HEK293 (cell line): ENCODE data around the gene SLC25A45.

ENCODE experiments used
- CTCF ChIA-PET: fragments of 350-600 bp; formaldehyde crosslinking; extraction: SDS; loops from one replicate; lab custom pipeline; 2021; ENCODE audit warnings: antibody characterized with exemption; lab: Yijun Ruan, JAX
- POLR2A ChIA-PET: fragments of 300-600 bp; formaldehyde crosslinking; extraction: SDS; loops from one replicate; lab custom pipeline; 2020; ENCODE audit warnings: antibody characterized with exemption, inconsistent platforms; lab: Yijun Ruan, JAX
- H3K27ac ChIP-seq: fragments of 200-500 bp; sonication (Bioruptor generic); 2 replicates; pipeline ENCODE4 v1.5.1; 2014; ENCODE audit warnings: low read depth, low read length, control low read depth, inconsistent platforms; ENCODE audit errors: extremely low read depth
- H3K36me3 ChIP-seq, 2 experiments: fragments of 200-500 bp in 1 of 2; sonication (Bioruptor generic) in 1 of 2; 1 replicate in 1 of 2; 2 replicates in 1 of 2; pipeline ENCODE4 v1.5.1; 2014 to 2017; ENCODE audit warnings: inconsistent platforms in 2 of 2, low read length in 2 of 2; ENCODE audit not compliant: control insufficient read depth in 2 of 2, insufficient read depth in 1 of 2
- H3K4me1 ChIP-seq: fragments of 200-500 bp; sonication (Bioruptor generic); 2 replicates; pipeline ENCODE4 v1.5.1; 2014; ENCODE audit warnings: mild to moderate bottlenecking, low read length, inconsistent platforms; ENCODE audit not compliant: control insufficient read depth, insufficient read depth
- H3K4me3 ChIP-seq: 2 replicates; pipeline ENCODE4 v1.5.1; 2011; ENCODE audit warnings: low read depth, mild to moderate bottlenecking, control low read depth, low read length, moderate library complexity
- H3K9me3 ChIP-seq: fragments of 200-500 bp; sonication (Bioruptor generic); 2 replicates; pipeline ENCODE4 v1.5.1; 2014; ENCODE audit warnings: low read depth, low read length, inconsistent platforms; ENCODE audit not compliant: control insufficient read depth, insufficient read depth
- ATF2 ChIP-seq: fragments of 450-650 bp; formaldehyde crosslinking; IDR thresholded peaks from 2 replicates; pipeline ENCODE4 v1.5.1; 2016; ENCODE audit warnings: missing biosample characterization, missing genetic modification characterization, low read depth
- GLIS1 ChIP-seq: fragments of 450-650 bp; formaldehyde crosslinking; IDR thresholded peaks from 2 replicates; pipeline ENCODE4 v1.5.1; 2016; ENCODE audit warnings: missing biosample characterization, missing genetic modification characterization
- HOXD13 ChIP-seq: sonication (generic); formaldehyde crosslinking; IDR thresholded peaks from 2 replicates; pipeline ENCODE4 v1.8.0; 2022; ENCODE audit warnings: missing genetic modification reagents, borderline replicate concordance
- KLF16 ChIP-seq: fragments of 450-650 bp; formaldehyde crosslinking; IDR thresholded peaks from 2 replicates; pipeline ENCODE4 v1.5.1; 2017; ENCODE audit warnings: missing biosample characterization, missing genetic modification characterization
- MZF1 ChIP-seq: fragments of 450-650 bp; formaldehyde crosslinking; IDR thresholded peaks from 2 replicates; pipeline ENCODE4 v1.5.1; 2017; ENCODE audit warnings: missing biosample characterization, missing genetic modification characterization, borderline replicate concordance
- SP2 ChIP-seq: fragments of 450-650 bp; formaldehyde crosslinking; IDR thresholded peaks from 2 replicates; pipeline ENCODE4 v1.5.1; 2016; ENCODE audit warnings: missing biosample characterization, missing genetic modification characterization
- SP7 ChIP-seq: fragments of 450-650 bp; formaldehyde crosslinking; IDR thresholded peaks from 2 replicates; pipeline ENCODE4 v1.5.1; 2016; ENCODE audit warnings: missing biosample characterization, missing genetic modification characterization
- ZBTB17 ChIP-seq: fragments of 450-650 bp; formaldehyde crosslinking; IDR thresholded peaks from 2 replicates; pipeline ENCODE4 v1.5.1; 2016; ENCODE audit warnings: missing biosample characterization, missing genetic modification characterization
- ZBTB44 ChIP-seq: fragments of 450-650 bp; IDR thresholded peaks from 2 replicates; pipeline ENCODE4 v1.5.1; 2018; ENCODE audit warnings: missing biosample characterization, mild to moderate bottlenecking, missing genetic modification characterization
- ZBTB7A ChIP-seq: fragments of 450-650 bp; formaldehyde crosslinking; IDR thresholded peaks from 2 replicates; pipeline ENCODE4 v1.5.1; 2016; ENCODE audit warnings: low read depth, missing biosample characterization, missing genetic modification characterization
- ZIC2 ChIP-seq: fragments of 450-650 bp; formaldehyde crosslinking; IDR thresholded peaks from 2 replicates; pipeline ENCODE4 v1.5.1; 2016; ENCODE audit warnings: missing biosample characterization, missing genetic modification characterization
- ZNF121 ChIP-seq: fragments of 450-650 bp; formaldehyde crosslinking; IDR thresholded peaks from 2 replicates; pipeline ENCODE4 v1.5.1; 2016; ENCODE audit warnings: missing biosample characterization, missing genetic modification characterization
- ZNF18 ChIP-seq: fragments of 450-650 bp; formaldehyde crosslinking; IDR thresholded peaks from 2 replicates; pipeline ENCODE4 v1.5.1; 2016; ENCODE audit warnings: missing biosample characterization, missing genetic modification characterization
- ZNF19 ChIP-seq: fragments of 450-650 bp; formaldehyde crosslinking; IDR thresholded peaks from 2 replicates; pipeline ENCODE4; 2016; ENCODE audit warnings: missing biosample characterization, missing genetic modification characterization, low read depth
- ZNF239 ChIP-seq: fragments of 450-650 bp; formaldehyde crosslinking; IDR thresholded peaks from 2 replicates; pipeline ENCODE4 v1.5.1; 2016; ENCODE audit warnings: missing biosample characterization, missing genetic modification characterization
- ZNF366 ChIP-seq: fragments of 450-650 bp; formaldehyde crosslinking; conservative IDR thresholded peaks from 2 replicates; pipeline ENCODE4 v1.5.1; 2016; ENCODE audit warnings: missing biosample characterization, missing genetic modification characterization
- ZNF394 ChIP-seq: fragments of 450-650 bp; formaldehyde crosslinking; IDR thresholded peaks from 2 replicates; pipeline ENCODE4 v1.5.1; 2016; ENCODE audit warnings: missing biosample characterization, missing genetic modification characterization, mild to moderate bottlenecking, moderate library complexity, borderline replicate concordance
- ZNF404 ChIP-seq: fragments of 450-650 bp; formaldehyde crosslinking; IDR thresholded peaks from 2 replicates; pipeline ENCODE4 v1.5.1; 2017; ENCODE audit warnings: missing biosample characterization, missing genetic modification characterization
- ZNF501 ChIP-seq: fragments of 450-650 bp; formaldehyde crosslinking; IDR thresholded peaks from 2 replicates; pipeline ENCODE4 v1.5.1; 2016; ENCODE audit warnings: missing biosample characterization, missing genetic modification characterization
- ZNF571 ChIP-seq: fragments of 450-650 bp; formaldehyde crosslinking; IDR thresholded peaks from 2 replicates; pipeline ENCODE4 v1.5.0; 2017; ENCODE audit warnings: missing biosample characterization, missing genetic modification characterization
- ZNF580 ChIP-seq: fragments of 450-650 bp; formaldehyde crosslinking; IDR thresholded peaks from 2 replicates; pipeline ENCODE4 v1.5.1; 2016; ENCODE audit warnings: missing biosample characterization, missing genetic modification characterization
- ZNF621 ChIP-seq: fragments of 450-650 bp; formaldehyde crosslinking; IDR thresholded peaks from 2 replicates; pipeline ENCODE4 v1.5.1; 2017; ENCODE audit warnings: missing biosample characterization, missing genetic modification characterization
- ZNF623 ChIP-seq: fragments of 450-650 bp; formaldehyde crosslinking; IDR thresholded peaks from 2 replicates; pipeline ENCODE4 v1.5.1; 2016; ENCODE audit warnings: missing biosample characterization, missing genetic modification characterization
- ZNF76 ChIP-seq: fragments of 450-650 bp; formaldehyde crosslinking; IDR thresholded peaks from 2 replicates; pipeline ENCODE4; 2016; ENCODE audit warnings: low read depth, missing biosample characterization, missing genetic modification characterization, borderline replicate concordance
- ZNF768 ChIP-seq: fragments of 450-650 bp; formaldehyde crosslinking; IDR thresholded peaks from 2 replicates; pipeline ENCODE4 v1.5.1; 2018; ENCODE audit warnings: missing biosample characterization, mild to moderate bottlenecking, missing genetic modification characterization
- ZNF830 ChIP-seq: fragments of 450-650 bp; IDR thresholded peaks from 2 replicates; pipeline ENCODE4 v1.5.0; 2018; ENCODE audit warnings: missing biosample characterization, missing genetic modification characterization, low read depth, mild to moderate bottlenecking, moderate library complexity
- ZSCAN30 ChIP-seq: fragments of 450-650 bp; IDR thresholded peaks from 2 replicates; pipeline ENCODE4 v1.5.1; 2018; ENCODE audit warnings: missing biosample characterization, mild to moderate bottlenecking, missing genetic modification characterization, moderate library complexity
- TF ChIP-seq, protein P1 (sequence below): fragments of 450-650 bp; formaldehyde crosslinking; IDR thresholded peaks from 2 replicates; pipeline ENCODE4 v1.5.1; 2017; ENCODE audit warnings: missing biosample characterization, missing genetic modification characterization
- TF ChIP-seq, protein P2 (sequence below): fragments of 450-650 bp; formaldehyde crosslinking; IDR thresholded peaks from 2 replicates; pipeline ENCODE4 v1.5.1; 2017; ENCODE audit warnings: missing biosample characterization, missing genetic modification characterization

SLC25A45 gene

GRCh38 chr11:65382804-65383368 lies 440 bp upstream of the SLC25A45 start (continued):
- TF ChIP-seq ZBTB44 (no peak), ZNF404 (no peak), ZNF76 (peak; percentile 42; the same call in 1 of the 2 replicates), HOXD13 (CRISPR knock-in tag) (0 out of 2 replicates have a peak, but pooled peaks have one; percentile 35), GLIS1 (tag by site-specific recombination) (peak; percentile 2; the same call in 1 of the 2 replicates), MZF1 (no peak), ZSCAN30 (tag by site-specific recombination) (no peak), ZNF239 (tag by site-specific recombination) (no peak), ZNF830 (tag by site-specific recombination) (no peak), ZNF571 (tag by site-specific recombination) (no peak), ZNF394 (tag by site-specific recombination) (no peak), ZNF768 (no peak), KLF16 (tag by site-specific recombination) (no peak), ZBTB17 (tag by site-specific recombination) (no peak), ZNF621 (tag by site-specific recombination) (no peak), SP2 (no peak), ZNF19 (tag by site-specific recombination) (no peak), ATF2 (no peak), ZNF366 (tag by site-specific recombination) (peak; percentile 76; the same call in 1 of the 2 replicates), SP7 (tag by site-specific recombination) (peak; percentile 18), ZIC2 (tag by site-specific recombination) (peak; percentile 74)
- TF ChIP-seq, protein P1, sequence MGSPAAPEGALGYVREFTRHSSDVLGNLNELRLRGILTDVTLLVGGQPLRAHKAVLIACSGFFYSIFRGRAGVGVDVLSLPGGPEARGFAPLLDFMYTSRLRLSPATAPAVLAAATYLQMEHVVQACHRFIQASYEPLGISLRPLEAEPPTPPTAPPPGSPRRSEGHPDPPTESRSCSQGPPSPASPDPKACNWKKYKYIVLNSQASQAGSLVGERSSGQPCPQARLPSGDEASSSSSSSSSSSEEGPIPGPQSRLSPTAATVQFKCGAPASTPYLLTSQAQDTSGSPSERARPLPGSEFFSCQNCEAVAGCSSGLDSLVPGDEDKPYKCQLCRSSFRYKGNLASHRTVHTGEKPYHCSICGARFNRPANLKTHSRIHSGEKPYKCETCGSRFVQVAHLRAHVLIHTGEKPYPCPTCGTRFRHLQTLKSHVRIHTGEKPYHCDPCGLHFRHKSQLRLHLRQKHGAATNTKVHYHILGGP, result no peak

- Histone ChIP-seq H3K4me3 (peak overlapping the region; percentile 24), H3K9me3 (no peaks in the 10 kb centered on the region), H3K27ac (peak overlapping the region; percentile 93), H3K36me3 (no peaks in the 10 kb centered on the region), H3K4me1 (peaks cover 6% of the 10 kb centered on the region; the same call in 1 of the 2 replicates)
- ChIA-PET CTCF (interaction anchor here (0.6 to 2.5 kb wide), 8 partner anchors 10 to 178 kb away, joined by 3 to 11 read pairs (median 4); no protein-coding TSS in a partner anchor), POLR2A (interaction anchor here (0.5 to 8.3 kb wide), 16 partner anchors 10 to 603 kb away, joined by 3 to 110 read pairs (median 3); partner anchors contain the start of genes MALAT1, NEAT1 and SF1)
- TF ChIP-seq ZNF623 (no peak), ZBTB7A (tag by site-specific recombination) (no peak), ZNF76 (no peak), ZNF121 (tag by site-specific recombination) (no peak), ZNF580 (no peak), ZNF501 (no peak), ZNF18 (tag by site-specific recombination) (0 out of 2 replicates have a peak, but pooled peaks have one; percentile 28)
- TF ChIP-seq, protein P2, sequence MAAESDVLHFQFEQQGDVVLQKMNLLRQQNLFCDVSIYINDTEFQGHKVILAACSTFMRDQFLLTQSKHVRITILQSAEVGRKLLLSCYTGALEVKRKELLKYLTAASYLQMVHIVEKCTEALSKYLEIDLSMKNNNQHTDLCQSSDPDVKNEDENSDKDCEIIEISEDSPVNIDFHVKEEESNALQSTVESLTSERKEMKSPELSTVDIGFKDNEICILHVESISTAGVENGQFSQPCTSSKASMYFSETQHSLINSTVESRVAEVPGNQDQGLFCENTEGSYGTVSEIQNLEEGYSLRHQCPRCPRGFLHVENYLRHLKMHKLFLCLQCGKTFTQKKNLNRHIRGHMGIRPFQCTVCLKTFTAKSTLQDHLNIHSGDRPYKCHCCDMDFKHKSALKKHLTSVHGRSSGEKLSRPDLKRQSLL (tag by site-specific recombination), result no peak
Observed at GRCh38 chr11:65381716-65382032, 772 bp downstream of the SLC25A45 start.
